H1 (cell line): ENCODE measurements around the gene MBOAT1. TPM values are rescaled to one million over a fixed set of nuclear protein-coding genes. Genes with fewer than 3 reads are reported as not detected.

Experiments used
- CTCF ChIA-PET: fragments of 300-600 bp; sonication (Branson Sonifier 250); formaldehyde crosslinking; loops from one replicate; lab custom pipeline; 2021; ENCODE audit not compliant: partially characterized antibody; lab: Charles Lee
- POLR2A ChIA-PET: fragments of 300-600 bp; sonication (Branson Sonifier 250); formaldehyde crosslinking; loops from one replicate; lab custom pipeline; 2021; ENCODE audit warnings: inconsistent platforms; ENCODE audit not compliant: partially characterized antibody; lab: Charles Lee
- DNase-seq, 2 experiments: peaks; one replicate each; pipeline versions ENCODE4 v3.0.0 to v3.0.0-alpha.2; 2010 to 2022; ENCODE audit warnings: low spot score in 2 of 2, low read depth in 1 of 2, mixed read lengths in 1 of 2
- FAIRE-seq: peaks from 2 replicates; lab custom pipeline; 2011; peaks lifted over from hg19 to GRCh38; lab: Jason Lieb, UNC
- H2AFZ ChIP-seq: 2 replicates; pipeline ENCODE4 v1.8.1; 2012; ENCODE audit warnings: low read length, inconsistent platforms
- H2AK5ac ChIP-seq: 2 replicates; pipeline ENCODE4 v1.6.1; 2013; ENCODE audit warnings: low read depth, low read length
- H2BK120ac ChIP-seq: replicated peaks from 2 replicates; pipeline ENCODE3; 2013; ENCODE audit warnings: low read depth, low read length, inconsistent platforms
- H2BK12ac ChIP-seq: 2 replicates; pipeline ENCODE4 v1.6.1; 2013; ENCODE audit warnings: low read depth, low read length
- H2BK15ac ChIP-seq: 2 replicates; pipeline ENCODE4 v1.6.1; 2013; ENCODE audit warnings: low read length
- H2BK20ac ChIP-seq: 2 replicates; pipeline ENCODE4 v1.6.1; 2013; ENCODE audit warnings: low read length
- H2BK5ac ChIP-seq: 2 replicates; pipeline ENCODE4 v1.6.1; 2013; ENCODE audit warnings: low read depth, low read length
- H3K14ac ChIP-seq: 2 replicates; pipeline ENCODE4 v1.6.1; 2013; ENCODE audit warnings: inconsistent platforms; ENCODE audit not compliant: insufficient read length
- H3K18ac ChIP-seq: 2 replicates; pipeline ENCODE4 v1.6.1; 2013; ENCODE audit warnings: low read length; ENCODE audit errors: extremely low read depth
- H3K23ac ChIP-seq: 2 replicates; pipeline ENCODE4 v1.6.1; 2013; ENCODE audit warnings: inconsistent platforms; ENCODE audit not compliant: insufficient read length
- H3K23me2 ChIP-seq: 2 replicates; pipeline ENCODE4 v1.6.1; 2013; ENCODE audit warnings: low read depth, low read length
- H3K27ac ChIP-seq: 2 replicates; pipeline ENCODE4 v1.6.1; 2011; ENCODE audit warnings: low read depth, low read length, inconsistent platforms
- H3K27me3 ChIP-seq, 4 experiments: replicated peaks in 1 of 4; 1 replicate in 1 of 4; 2 replicates in 3 of 4; pipeline versions ENCODE4 v1.6.1 to v1.8.1; 2011 to 2013; ENCODE audit warnings: low read length in 3 of 4, mild to moderate bottlenecking in 3 of 4, inconsistent platforms in 2 of 4, mixed read lengths in 2 of 4, moderate library complexity in 1 of 4; ENCODE audit not compliant: control insufficient read depth in 3 of 4, insufficient read depth in 3 of 4; ENCODE audit errors: extremely low read depth in 1 of 4
- H3K36me3 ChIP-seq, 4 experiments: 2 replicates each; pipeline versions ENCODE4 v1.6.1 to v1.8.1; 2011 to 2013; ENCODE audit warnings: mild to moderate bottlenecking in 4 of 4, low read length in 3 of 4, moderate library complexity in 2 of 4, control low read depth in 1 of 4, inconsistent platforms in 1 of 4; ENCODE audit not compliant: insufficient read depth in 4 of 4, control insufficient read depth in 2 of 4
- H3K4ac ChIP-seq: replicated peaks from 2 replicates; pipeline ENCODE3; 2013; ENCODE audit warnings: low read length, low read depth, mixed read lengths, inconsistent platforms; ENCODE audit not compliant: insufficient read length
- H3K4me1 ChIP-seq, 4 experiments: replicated peaks in 1 of 4; 1 replicate in 1 of 4; 2 replicates in 3 of 4; pipeline versions ENCODE4 v1.6.1 to v1.8.1; 2011 to 2013; ENCODE audit warnings: low read length in 3 of 4, inconsistent platforms in 2 of 4, mixed read lengths in 1 of 4; ENCODE audit not compliant: insufficient read depth in 4 of 4, control insufficient read depth in 3 of 4
- H3K4me2 ChIP-seq, 2 experiments: 2 replicates each; pipeline versions ENCODE4 v1.6.1 to v1.8.1; 2011 to 2013; ENCODE audit warnings: low read depth in 2 of 2, low read length in 2 of 2, control low read depth in 1 of 2, inconsistent platforms in 1 of 2, mild to moderate bottlenecking in 1 of 2; ENCODE audit not compliant: insufficient read depth in 1 of 2
- H3K4me3 ChIP-seq, 4 experiments: fragments of 200-600, 300-600 bp in 1 of 4; sonication (generic), shearing (Covaris generic), sonication (Bioruptor Twin) in 1 of 4; 2 replicates each; pipeline versions ENCODE4 v1.5.1 to v1.8.1; 2011 to 2016; ENCODE audit warnings: low read length in 4 of 4, low read depth in 3 of 4, control low read depth in 2 of 4, inconsistent platforms in 2 of 4, mild to moderate bottlenecking in 2 of 4, mixed read lengths in 1 of 4, moderate library complexity in 1 of 4; ENCODE audit not compliant: insufficient read depth in 2 of 4; ENCODE audit errors: extremely low read depth in 1 of 4
- H3K56ac ChIP-seq: replicated peaks from 2 replicates; pipeline ENCODE3; 2013; ENCODE audit warnings: low read depth, mild to moderate bottlenecking, mixed read lengths, low read length, inconsistent platforms; ENCODE audit not compliant: insufficient read length
- H3K79me1 ChIP-seq: 2 replicates; pipeline ENCODE4 v1.6.1; 2013; ENCODE audit warnings: low read depth, low read length, control low read depth
- H3K79me2 ChIP-seq, 2 experiments: 2 replicates each; pipeline versions ENCODE4 v1.6.1 to v1.8.1; 2012 to 2013; ENCODE audit warnings: low read length in 2 of 2, mild to moderate bottlenecking in 2 of 2, inconsistent platforms in 1 of 2; ENCODE audit not compliant: insufficient read depth in 2 of 2, control insufficient read depth in 1 of 2
- H3K9ac ChIP-seq, 4 experiments: replicated peaks in 1 of 4; 1 replicate in 1 of 4; 2 replicates in 3 of 4; pipeline versions ENCODE4 v1.6.1 to v1.8.1; 2011 to 2013; ENCODE audit warnings: low read depth in 3 of 4, low read length in 3 of 4, control low read depth in 2 of 4, mild to moderate bottlenecking in 2 of 4, moderate library complexity in 2 of 4, inconsistent platforms in 1 of 4; ENCODE audit errors: extremely low read depth in 1 of 4
- H3K9me3 ChIP-seq, 2 experiments: 2 replicates each; pipeline versions ENCODE4 v1.6.1 to v1.8.1; 2012 to 2013; ENCODE audit warnings: mild to moderate bottlenecking in 2 of 2, moderate library complexity in 2 of 2, control low read depth in 1 of 2, inconsistent platforms in 1 of 2, low read depth in 1 of 2, low read length in 1 of 2, mixed read lengths in 1 of 2; ENCODE audit not compliant: insufficient read depth in 2 of 2
- H4K20me1 ChIP-seq, 2 experiments: replicated peaks in 1 of 2; 2 replicates each; pipeline versions ENCODE3 to v1.8.1; 2011 to 2013; ENCODE audit warnings: inconsistent platforms in 2 of 2, low read length in 2 of 2, mild to moderate bottlenecking in 1 of 2; ENCODE audit not compliant: insufficient read depth in 2 of 2, control insufficient read depth in 1 of 2
- H4K5ac ChIP-seq: 2 replicates; pipeline ENCODE4 v1.6.1; 2013; ENCODE audit warnings: low read length, low read depth, mixed read lengths, inconsistent platforms; ENCODE audit not compliant: insufficient read length
- H4K8ac ChIP-seq: 2 replicates; pipeline ENCODE4 v1.8.0; 2013; ENCODE audit warnings: mild to moderate bottlenecking, moderate library complexity, low read length, inconsistent platforms; ENCODE audit not compliant: insufficient read depth; ENCODE audit errors: extremely low read depth
- H4K91ac ChIP-seq: replicated peaks from 2 replicates; pipeline ENCODE3; 2013; ENCODE audit warnings: low read length, mixed read lengths, inconsistent platforms; ENCODE audit not compliant: insufficient read length
- CHD2 ChIP-seq: IDR thresholded peaks from 2 replicates; pipeline ENCODE4 v1.6.1; 2012; ENCODE audit warnings: low read length, improper control_type of control experiment
- CREB1 ChIP-seq: IDR thresholded peaks from 2 replicates; pipeline ENCODE4 v1.6.1; 2012; ENCODE audit warnings: inconsistent platforms
- HDAC2 ChIP-seq, 2 experiments: fragments of 300-600 bp in 1 of 2; sonication (generic) in 1 of 2; IDR thresholded peaks; 2 replicates each; pipeline ENCODE4 v1.6.1; 2011 to 2012; ENCODE audit warnings: low read depth in 2 of 2, low read length in 2 of 2, mild to moderate bottlenecking in 2 of 2, moderate library complexity in 2 of 2, borderline replicate concordance in 1 of 2, inconsistent platforms in 1 of 2
- JUN ChIP-seq: IDR thresholded peaks from 2 replicates; pipeline ENCODE4 v1.6.1; 2011; ENCODE audit warnings: low read depth, mild to moderate bottlenecking, improper control_type of control experiment, low read length
- PHF8 ChIP-seq: fragments of 200-600 bp; sonication (generic); conservative IDR thresholded peaks from 2 replicates; pipeline ENCODE4 v1.7.1; 2012; ENCODE audit warnings: low read depth, mild to moderate bottlenecking, inconsistent platforms, low read length, moderate library complexity
- RNF2 ChIP-seq: fragments of 200-900, 300-1000 bp; sonication (generic); IDR thresholded peaks from 2 replicates; pipeline ENCODE4 v1.7.1; 2016; ENCODE audit warnings: borderline replicate concordance, low read depth, mild to moderate bottlenecking, antibody characterized with exemption, low read length; ENCODE audit not compliant: poor library complexity, severe bottlenecking; ENCODE audit errors: missing control alignments
- TAF1 ChIP-seq: IDR thresholded peaks from 2 replicates; pipeline ENCODE4 v1.6.1; 2011; ENCODE audit warnings: mild to moderate bottlenecking, low read depth, low read length
- TBP ChIP-seq: IDR thresholded peaks from 2 replicates; pipeline ENCODE4 v1.6.1; 2011; ENCODE audit warnings: low read depth, low read length, improper control_type of control experiment
- WGBS, 2 experiments: shearing (Covaris generic) in 1 of 2; methylation state at CpG; one replicate each; pipeline versions ENCODE4 v1.1.6 to v1.1.7; 2013 to 2015; ENCODE audit warnings: low lambda C conversion rate in 2 of 2, mixed read lengths in 2 of 2, inconsistent platforms in 1 of 2, low coverage in 1 of 2, missing lambda C conversion rate in 1 of 2; ENCODE audit not compliant: insufficient replicate concordance in 2 of 2, insufficient coverage in 1 of 2, insufficient read length in 1 of 2; ENCODE audit errors: extremely low coverage in 1 of 2, missing lambda C conversion rate in 1 of 2; 5-methylcytosine and 5-hydroxymethylcytosine counted together
- polyA plus RNA-seq, 7 experiments: library from polyadenylated mRNA; depleted of rRNA in 3 of 7; stranded (reverse) in 5 of 7; unstranded in 2 of 7; fragments of >200 nt in 5 of 7; fragments of 200-250 nt in 2 of 7; gene quantifications; 1 replicate in 5 of 7; 2 replicates in 1 of 7; 4 replicates in 1 of 7; pipeline versions ENCODE4 v1.2.1 to v1.2.3, GENCODE V29; 2011 to 2013; ENCODE audit warnings: missing spikeins in 2 of 7, mixed read lengths in 2 of 7
- total RNA-seq: library from RNA; stranded (reverse); fragmentation: NEBNext Ultra II Directional; extraction: Animal tissue kit (Norgen Biotek cat#: 25700); gene quantifications from 2 replicates; pipeline ENCODE4 v1.2.1, GENCODE V29; 2021
- TF ChIP-seq, protein P1 (sequence below): IDR thresholded peaks from 2 replicates; pipeline ENCODE4 v1.6.1; 2012; ENCODE audit warnings: inconsistent platforms
- TF ChIP-seq, protein P2 (sequence below), 3 experiments: IDR thresholded peaks; 1 replicate in 2 of 3; 2 replicates in 1 of 3; pipeline versions ENCODE4 v1.5.1 to v1.6.1; 2011; ENCODE audit warnings: low read length in 3 of 3, mild to moderate bottlenecking in 3 of 3, inconsistent platforms in 2 of 3, low read depth in 1 of 3, moderate library complexity in 1 of 3; ENCODE audit not compliant: insufficient read depth in 1 of 3; ENCODE audit errors: control extremely low read depth in 1 of 3

Gene MBOAT1
- total and polyA plus RNA-seq, 2 of the 8 experiments (the other 6 are each of a cell fraction or from before 2014, with no cell fraction given), result 4.9 to 19.5 TPM

DNA sequence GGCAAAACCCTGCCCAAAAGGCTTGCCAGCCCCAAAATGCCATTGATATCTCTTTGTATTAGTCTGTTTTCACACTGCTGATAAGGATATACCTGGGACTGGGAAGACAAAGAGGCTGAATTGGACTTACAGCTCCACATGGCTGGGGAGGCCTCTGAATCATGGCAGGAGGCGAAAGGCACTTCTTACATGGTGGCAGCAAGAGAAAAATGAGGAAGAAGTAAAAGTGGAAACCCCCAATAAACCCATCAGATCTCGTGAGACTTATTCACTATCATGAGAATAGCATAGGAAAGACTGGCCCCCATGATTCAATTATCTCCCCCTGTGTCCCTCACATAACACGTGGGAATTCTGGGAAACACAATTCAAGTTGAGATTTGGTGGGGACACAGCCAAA lies 28.6 kb downstream of the MBOAT1 start:
- Histone ChIP-seq H3K4me1 (peaks cover 0 to 4% (median 0%) of the 10 kb centered on the region in 4 experiments; a peak in 2 of 7 replicates), H3K23ac (no peak overlapping the region), H4K8ac (no peak overlapping the region), H3K27ac (no peak overlapping the region), H3K79me2 (no peaks in the 10 kb centered on the region), H2BK5ac (no peak overlapping the region), H3K23me2 (no peaks in the 10 kb centered on the region; the same call in 1 of the 2 replicates), H3K79me1 (no peaks in the 10 kb centered on the region; the same call in 1 of the 2 replicates), H3K27me3 (no peaks in the 10 kb centered on the region), H3K9ac (no peak overlapping the region), H3K4me3 (no peak overlapping the region), H2AK5ac (no peak overlapping the region), H2AFZ (no peak overlapping the region), H3K36me3 (no peaks in the 10 kb centered on the region), H2BK20ac (no peak overlapping the region), H2BK120ac (no peak overlapping the region), H2BK15ac (no peak overlapping the region), H3K4ac (no peak overlapping the region), H3K56ac (no peak overlapping the region), H4K5ac (no peak overlapping the region), H4K91ac (no peak overlapping the region), H3K4me2 (no peak overlapping the region), H3K18ac (no peak overlapping the region), H2BK12ac (no peak overlapping the region), H4K20me1 (no peaks in the 10 kb centered on the region), H3K9me3 (no peaks in the 10 kb centered on the region), H3K14ac (no peak overlapping the region)
- WGBS, 2 experiments, result 91% methylated on average over 3 of the region's 3 CpGs; no CpG with 5 or more reads in 1 of the 2 experiments
- DNase-seq (no peak), FAIRE-seq (no peak)
- ChIA-PET CTCF (interaction anchor here (2.3 kb wide), 1 partner anchor 22 kb away, joined by 5 read pairs; no protein-coding TSS in a partner anchor), POLR2A (interaction anchor here (1.0 kb wide), 1 partner anchor 9 kb away, joined by 5 read pairs; no protein-coding TSS in a partner anchor)
- TF ChIP-seq, protein P1, sequence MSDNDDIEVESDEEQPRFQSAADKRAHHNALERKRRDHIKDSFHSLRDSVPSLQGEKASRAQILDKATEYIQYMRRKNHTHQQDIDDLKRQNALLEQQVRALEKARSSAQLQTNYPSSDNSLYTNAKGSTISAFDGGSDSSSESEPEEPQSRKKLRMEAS, result no peak
- TF ChIP-seq CREB1 (no peak), RNF2 (no peak), PHF8 (no peak), JUN (no peak), HDAC2 (IDR thresholded peaks at IDR 0.05; ENCODE audit: borderline replicate concordance in 1 of 2, low read depth in 2 of 2, low read length in 2 of 2) (no peak), TBP (no peak), CHD2 (no peak), TAF1 (no peak)
- TF ChIP-seq, protein P2, sequence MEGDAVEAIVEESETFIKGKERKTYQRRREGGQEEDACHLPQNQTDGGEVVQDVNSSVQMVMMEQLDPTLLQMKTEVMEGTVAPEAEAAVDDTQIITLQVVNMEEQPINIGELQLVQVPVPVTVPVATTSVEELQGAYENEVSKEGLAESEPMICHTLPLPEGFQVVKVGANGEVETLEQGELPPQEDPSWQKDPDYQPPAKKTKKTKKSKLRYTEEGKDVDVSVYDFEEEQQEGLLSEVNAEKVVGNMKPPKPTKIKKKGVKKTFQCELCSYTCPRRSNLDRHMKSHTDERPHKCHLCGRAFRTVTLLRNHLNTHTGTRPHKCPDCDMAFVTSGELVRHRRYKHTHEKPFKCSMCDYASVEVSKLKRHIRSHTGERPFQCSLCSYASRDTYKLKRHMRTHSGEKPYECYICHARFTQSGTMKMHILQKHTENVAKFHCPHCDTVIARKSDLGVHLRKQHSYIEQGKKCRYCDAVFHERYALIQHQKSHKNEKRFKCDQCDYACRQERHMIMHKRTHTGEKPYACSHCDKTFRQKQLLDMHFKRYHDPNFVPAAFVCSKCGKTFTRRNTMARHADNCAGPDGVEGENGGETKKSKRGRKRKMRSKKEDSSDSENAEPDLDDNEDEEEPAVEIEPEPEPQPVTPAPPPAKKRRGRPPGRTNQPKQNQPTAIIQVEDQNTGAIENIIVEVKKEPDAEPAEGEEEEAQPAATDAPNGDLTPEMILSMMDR (IDR thresholded peaks at IDR 0.05; ENCODE audit: control extremely low read depth in 1 of 3, insufficient read depth in 1 of 3, low read depth in 1 of 3, low read length in 3 of 3), result no peak
